Psoas muscle (tissue), 8 donors: Measurements from ENCODE around the gene CNKSR3. TPM values are rescaled to one million over a fixed set of nuclear protein-coding genes. Genes with fewer than 3 reads are reported as not detected.

Source experiments
- ATAC-seq, 4 donors: fragments of 200-7000 bp; cut with Tn5 transposase; one replicate each; pipeline ENCODE4 v1.9.1; 2020; ENCODE audit warnings: moderate library complexity in 3 of 4, mild to moderate bottlenecking in 2 of 4
- DNase-seq, 2 donors: peaks; one replicate each; pipeline ENCODE4 v3.0.0-alpha.2; 2020
- H3K27ac ChIP-seq: fragments of 200-600 bp; one replicate; pipeline ENCODE4 v1.8.0; 2022
- H3K27me3 ChIP-seq, 3 donors: fragments of 200-600 bp in 1 of 3; one replicate each; pipeline versions ENCODE4 v1.6.1 to v1.8.0; 2013 to 2022; ENCODE audit warnings: low read length in 2 of 3, mild to moderate bottlenecking in 2 of 3, moderate library complexity in 1 of 3; ENCODE audit not compliant: insufficient read depth in 3 of 3
- H3K36me3 ChIP-seq, 2 donors: fragments of 200-600 bp in 1 of 2; one replicate each; pipeline versions ENCODE4 v1.6.1 to v1.8.0; 2013 to 2022; ENCODE audit warnings: low read depth in 1 of 2, mild to moderate bottlenecking in 1 of 2, moderate library complexity in 1 of 2; ENCODE audit not compliant: insufficient read depth in 1 of 2
- H3K4me1 ChIP-seq: fragments of 200-600 bp; one replicate; pipeline ENCODE4 v1.8.0; 2022
- H3K4me3 ChIP-seq: fragments of 200-600 bp; one replicate; pipeline ENCODE4 v1.8.0; 2022; ENCODE audit warnings: mild to moderate bottlenecking
- H3K9me3 ChIP-seq: fragments of 200-600 bp; one replicate; pipeline ENCODE4 v1.8.0; 2022
- WGBS, 3 donors: extraction: QIAGEN DNeasy Blood & Tissue Kit; methylation state at CpG; one replicate each; pipeline versions ENCODE4 v1.1.6 to v1.1.7; 2013; 5-methylcytosine and 5-hydroxymethylcytosine counted together
- intact Hi-C, 2 donors: fragments of 100-400 bp; cut with DNase I; formaldehyde crosslinking; loops; one replicate each; pipeline versions ENCODE4 v1.11.0 to v1.14.2; 2022
- polyA plus RNA-seq, 3 donors: library from polyadenylated mRNA; stranded (reverse); fragments of 200-250 nt; gene quantifications; one replicate each; pipeline ENCODE4 v1.2.3, GENCODE V29; 2013
- total RNA-seq, 4 donors: library from RNA; stranded (reverse); fragmentation: NEBNext Ultra II Directional in 2 of 4; extraction: Animal tissue kit (Norgen Biotek cat#: 25700) in 2 of 4; gene quantifications; one replicate each; pipeline versions ENCODE4 v1.2.1 to v1.2.4, GENCODE V29; 2021 to 2023
- TF ChIP-seq, protein P1 (sequence below): fragments of 200-600 bp; IDR thresholded peaks from one replicate; pipeline ENCODE4 v1.8.0; 2022; ENCODE audit warnings: antibody characterized with exemption
- donor health status: healthy with polysubstance abuse.
- donor health status: DM: no; HTN: no; CAD: no; lungs with moderate emphysema.
- donor health status: Bipolar disorder and iron deficiency.
- donor health status: healthy.
- donor health status: DM: yes; HTN: yes; CAD: no.
- donor health status: DM: no; HTN: no; CAD: no.
- donor health status: DM: no; HTN: no; CAD: no.
- donor health status: DM: yes; HTN: yes; CAD: no.

Gene CNKSR3
- total and polyA plus RNA-seq, 7 donors = 0.90 to 4.7 (median 2.3) TPM

DNA sequence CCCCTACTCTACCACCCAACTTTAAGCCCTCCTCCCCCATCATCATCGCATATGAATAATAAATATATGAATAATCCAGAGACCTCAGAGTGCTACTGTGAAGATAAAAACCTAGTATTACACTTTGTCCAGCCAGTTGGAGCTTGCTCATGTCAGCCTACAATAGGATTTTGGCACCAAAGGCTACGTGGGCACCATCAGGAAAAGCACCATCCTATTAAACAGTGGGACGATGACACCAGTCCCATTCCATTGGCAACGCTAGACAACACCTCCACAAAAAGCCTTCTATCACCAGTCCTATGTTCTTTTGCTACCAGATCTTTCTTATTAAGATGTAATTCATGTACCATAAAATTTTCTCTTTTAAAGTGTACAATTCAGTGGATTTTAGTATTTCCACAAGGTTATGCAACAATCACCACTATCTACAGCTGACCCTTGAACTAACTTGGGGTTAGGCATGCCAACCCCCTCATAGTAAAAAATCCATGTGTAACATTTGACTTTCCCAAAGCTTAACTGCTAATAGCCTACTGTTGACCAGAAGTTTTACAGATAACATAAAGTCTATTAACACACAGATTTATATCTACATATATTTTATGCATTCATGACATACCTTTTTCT lies 41.1 kb downstream of the CNKSR3 start:
- Histone ChIP-seq H3K4me1 (no peaks in the 10 kb centered on the region), H3K27ac (no peak overlapping the region), H3K4me3 (no peak overlapping the region), H3K27me3 (no peaks in the 10 kb centered on the region), H3K9me3 (no peaks in the 10 kb centered on the region), H3K36me3 (no peaks in the 10 kb centered on the region)
- intact Hi-C loops = no loop called here
- ATAC-seq (no peak), DNase-seq (no peak)
- 81 to 95% (median 83%) methylated on average over 4 of the region's 4 CpGs for WGBS, 3 donors
- TF ChIP-seq, protein P1, sequence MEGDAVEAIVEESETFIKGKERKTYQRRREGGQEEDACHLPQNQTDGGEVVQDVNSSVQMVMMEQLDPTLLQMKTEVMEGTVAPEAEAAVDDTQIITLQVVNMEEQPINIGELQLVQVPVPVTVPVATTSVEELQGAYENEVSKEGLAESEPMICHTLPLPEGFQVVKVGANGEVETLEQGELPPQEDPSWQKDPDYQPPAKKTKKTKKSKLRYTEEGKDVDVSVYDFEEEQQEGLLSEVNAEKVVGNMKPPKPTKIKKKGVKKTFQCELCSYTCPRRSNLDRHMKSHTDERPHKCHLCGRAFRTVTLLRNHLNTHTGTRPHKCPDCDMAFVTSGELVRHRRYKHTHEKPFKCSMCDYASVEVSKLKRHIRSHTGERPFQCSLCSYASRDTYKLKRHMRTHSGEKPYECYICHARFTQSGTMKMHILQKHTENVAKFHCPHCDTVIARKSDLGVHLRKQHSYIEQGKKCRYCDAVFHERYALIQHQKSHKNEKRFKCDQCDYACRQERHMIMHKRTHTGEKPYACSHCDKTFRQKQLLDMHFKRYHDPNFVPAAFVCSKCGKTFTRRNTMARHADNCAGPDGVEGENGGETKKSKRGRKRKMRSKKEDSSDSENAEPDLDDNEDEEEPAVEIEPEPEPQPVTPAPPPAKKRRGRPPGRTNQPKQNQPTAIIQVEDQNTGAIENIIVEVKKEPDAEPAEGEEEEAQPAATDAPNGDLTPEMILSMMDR = no peak

DNA sequence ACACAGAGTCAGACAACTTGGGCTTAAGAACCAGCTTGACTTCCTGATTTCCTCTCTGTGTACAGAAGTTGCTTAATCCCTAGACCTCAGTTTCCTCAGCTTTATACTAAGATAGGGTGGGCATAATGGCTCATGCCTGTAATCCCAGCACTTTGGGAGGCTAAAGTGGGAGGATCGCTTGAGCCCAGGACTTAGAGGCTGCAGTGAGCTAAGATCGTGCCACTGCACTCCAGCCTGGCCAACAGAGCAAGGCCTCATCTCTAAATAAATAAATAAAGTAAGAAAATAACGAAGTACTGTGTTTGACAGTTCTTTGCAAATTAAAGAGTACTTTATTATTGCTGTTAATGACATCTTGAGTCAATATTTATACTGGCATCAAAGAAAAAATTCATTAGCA lies 41.7 kb downstream of the CNKSR3 start:
- no peaks in the 10 kb centered on the region for H3K9me3 ChIP-seq
- H3K27ac ChIP-seq = no peak overlapping the region
- TF ChIP-seq, protein P1 = no peak
- H3K4me1 ChIP-seq = no peaks in the 10 kb centered on the region
- no peak for ATAC-seq
- intact Hi-C loops = no loop called here
- H3K27me3 ChIP-seq = no peaks in the 10 kb centered on the region
- WGBS, 3 donors = 97 to 99% (median 98%) methylated on average over 3 of the region's 3 CpGs
- no peak overlapping the region for H3K4me3 ChIP-seq
- no peaks in the 10 kb centered on the region for H3K36me3 ChIP-seq
- no peak for DNase-seq

DNA sequence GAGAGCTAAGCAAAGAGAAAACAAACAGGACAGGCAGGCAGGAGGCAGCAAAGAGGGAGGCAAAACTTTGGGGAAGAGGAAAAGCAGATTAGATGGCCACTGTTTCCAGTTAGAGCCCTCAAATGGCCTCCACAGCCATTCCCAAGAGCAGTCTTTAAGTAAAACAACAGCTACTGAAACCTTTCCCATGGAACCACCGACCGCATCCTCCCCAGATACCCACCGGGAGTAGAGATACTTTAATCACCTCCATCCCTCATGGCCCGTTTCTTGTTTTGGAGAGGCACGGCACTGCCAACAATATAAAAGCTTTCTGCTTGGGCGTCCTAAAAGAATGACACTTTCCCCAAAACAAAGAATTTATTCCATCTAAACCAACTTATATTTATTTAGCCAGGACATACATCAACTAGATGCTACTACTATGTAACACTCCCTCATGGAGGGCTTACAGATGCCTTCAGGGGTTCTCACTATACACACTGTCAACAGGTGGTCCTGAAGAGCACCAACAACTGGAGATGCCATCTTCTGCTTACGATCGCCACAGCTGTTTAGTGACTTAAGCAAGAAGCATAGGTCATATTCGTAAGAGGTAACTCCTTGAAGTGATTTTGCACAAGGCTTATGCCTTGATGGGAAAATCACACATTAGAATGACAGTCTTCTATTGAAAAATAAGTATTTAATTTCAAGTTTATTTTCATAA lies 43.4 kb downstream of the CNKSR3 start:
- TF ChIP-seq, protein P1 = no peak
- Histone ChIP-seq H3K27me3 (no peaks in the 10 kb centered on the region), H3K27ac (no peak overlapping the region), H3K4me1 (no peaks in the 10 kb centered on the region), H3K4me3 (no peak overlapping the region), H3K9me3 (no peaks in the 10 kb centered on the region), H3K36me3 (no peaks in the 10 kb centered on the region)
- intact Hi-C loops = no loop called here
- DNase-seq (no peak), ATAC-seq (no peak)
- WGBS, 3 donors = 66 to 83% (median 79%) methylated on average over 9 of the region's 9 CpGs

DNA sequence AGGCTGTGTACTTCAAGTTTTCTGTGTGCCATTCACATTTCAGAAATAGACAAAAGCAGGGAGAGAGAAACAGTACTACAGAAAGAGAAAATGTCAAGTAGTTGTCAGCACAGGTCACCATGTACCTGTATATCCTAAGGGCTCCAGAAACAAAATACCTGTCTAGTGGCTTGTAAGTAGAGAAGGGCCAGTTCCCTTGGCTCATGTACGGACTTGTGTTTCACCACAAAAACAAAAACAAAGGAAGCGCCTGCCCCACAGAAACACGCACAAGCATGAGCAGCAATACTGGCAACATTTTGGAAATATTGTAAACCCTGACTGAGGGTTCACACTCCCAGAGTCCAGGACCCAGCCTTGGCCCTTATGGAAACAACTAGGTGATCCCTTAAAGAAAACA lies 44.3 kb downstream of the CNKSR3 start:
- Histone ChIP-seq H3K27me3 (no peaks in the 10 kb centered on the region), H3K4me3 (no peak overlapping the region), H3K4me1 (no peaks in the 10 kb centered on the region), H3K27ac (no peak overlapping the region), H3K36me3 (no peaks in the 10 kb centered on the region), H3K9me3 (no peaks in the 10 kb centered on the region)
- TF ChIP-seq, protein P1 = no peak
- WGBS, 3 donors = 90 to 94% (median 91%) methylated on average over 3 of the region's 3 CpGs
- DNase-seq (no peak), ATAC-seq (no peak)
- intact Hi-C loops = no loop called here
